A549 (cell line): ENCODE measurements around the gene SOX4.

Experiments
- CEBPB ChIP-seq, 2 experiments: fragments of >200 bp in 1 of 2; sonication (Bioruptor Twin) in 1 of 2; formaldehyde crosslinking in 1 of 2; IDR thresholded peaks; 2 replicates each; pipeline ENCODE4 v1.6.1; 2012 to 2016
- CHD2 ChIP-seq: fragments of 150-350 bp; IDR thresholded peaks from 2 replicates; pipeline ENCODE4 v1.6.1; 2014; ENCODE audit warnings: low read length; ENCODE audit not compliant: partially characterized antibody
- CHD4 ChIP-seq: fragments of 200-600 bp; sonication (generic); IDR thresholded peaks from 2 replicates; pipeline ENCODE4 v1.6.1; 2016; ENCODE audit warnings: antibody characterized with exemption, mild to moderate bottlenecking, borderline replicate concordance
- CTCF ChIP-seq: fragments of >200 bp; sonication (Bioruptor Twin); formaldehyde crosslinking; IDR thresholded peaks from 3 replicates; pipeline ENCODE4 v1.5.1; 2016
- EP300 ChIP-seq, 2 experiments: fragments of >200 bp; sonication (Bioruptor Twin); formaldehyde crosslinking; IDR thresholded peaks; 2 replicates in 1 of 2; 3 replicates in 1 of 2; pipeline ENCODE4 v1.6.1; 2016 to 2017
- JUN ChIP-seq, 2 experiments: fragments of >200 bp; sonication (Bioruptor Twin); formaldehyde crosslinking; IDR thresholded peaks; 2 replicates in 1 of 2; 3 replicates in 1 of 2; pipeline ENCODE4 v1.6.1; 2016 to 2017
- MAFK ChIP-seq: fragments of 450-650 bp; IDR thresholded peaks from 2 replicates; pipeline ENCODE4 v1.6.1; 2014; ENCODE audit not compliant: partially characterized antibody
- PHF8 ChIP-seq: fragments of 200-600 bp; sonication (generic); IDR thresholded peaks from 2 replicates; pipeline ENCODE4 v1.6.1; 2016; ENCODE audit warnings: low read depth, mild to moderate bottlenecking, antibody characterized with exemption, moderate library complexity, borderline replicate concordance
- POLR2A ChIP-seq: IDR thresholded peaks from 2 replicates; pipeline ENCODE4 v1.6.1; 2012; ENCODE audit warnings: mild to moderate bottlenecking, low read length

- TF ChIP-seq EP300 (IDR thresholded peaks at IDR 0.05) (no peak), CTCF (no peak), POLR2A (no peak), MAFK (no peak), CEBPB (IDR thresholded peaks at IDR 0.05) (no peak), CHD2 (no peak), PHF8 (no peak), CHD4 (no peak), JUN (IDR thresholded peaks at IDR 0.05) (no peak)
Observed at GRCh38 chr6:21599051-21599696, 5.6 kb downstream of the SOX4 start.
